ENCODE results near the gene GRIP1. TPM values are rescaled to one million over a fixed set of nuclear protein-coding genes. Genes with fewer than 3 reads are reported as not detected.

GRIP1 gene
- total and polyA plus RNA-seq, 2 donors from 2014 or later = 3.9 to 18.4 TPM

- intact Hi-C loops (cut with DNase I) = no loop called here
- no peak for TF ChIP-seq CTCF (IDR thresholded peaks at IDR 0.05; ENCODE audit: borderline replicate concordance, extremely low read depth, insufficient read depth)
- no peaks in the 10 kb centered on the region for H3K9me3 ChIP-seq (ENCODE audit: control insufficient read depth in 2 of 3, insufficient read depth in 1 of 3, low read length in 3 of 3)
- no peaks in the 10 kb centered on the region for H3K27me3 ChIP-seq (ENCODE audit: control insufficient read depth, insufficient read depth, low read length)
- no peaks in the 10 kb centered on the region for H3K36me3 ChIP-seq (ENCODE audit: control insufficient read depth in 2 of 3, insufficient read depth in 3 of 3, low read length in 3 of 3)
- no peak overlapping the region for H3K27ac ChIP-seq (ENCODE audit: low read depth in 2 of 2, low read length in 2 of 2)
- H3K4me3 ChIP-seq (ENCODE audit: low read length in 3 of 3) = no peak overlapping the region
- H3K4me1 ChIP-seq (ENCODE audit: control insufficient read depth in 2 of 3, insufficient read depth in 2 of 3, low read depth in 1 of 3, low read length in 3 of 3) = no peaks in the 10 kb centered on the region
- FAIRE-seq (no peak), DNase-seq (no peak)
- H3K9ac ChIP-seq (ENCODE audit: low read length in 3 of 3) = no peak overlapping the region
Measured at GRCh38 chr12:66598079-66598478, 80.8 kb downstream of the GRIP1 start.

- H3K4me3 ChIP-seq (ENCODE audit: low read length in 3 of 3) = no peak overlapping the region
- H3K9me3 ChIP-seq (ENCODE audit: control insufficient read depth in 2 of 3, insufficient read depth in 1 of 3, low read length in 3 of 3) = no peaks in the 10 kb centered on the region
- H3K27ac ChIP-seq (ENCODE audit: low read depth in 2 of 2, low read length in 2 of 2) = no peak overlapping the region
- DNase-seq (no peak), FAIRE-seq (no peak)
- no peak overlapping the region for H3K9ac ChIP-seq (ENCODE audit: low read length in 3 of 3)
- H3K27me3 ChIP-seq (ENCODE audit: control insufficient read depth, insufficient read depth, low read length) = no peaks in the 10 kb centered on the region
- no peaks in the 10 kb centered on the region for H3K36me3 ChIP-seq (ENCODE audit: control insufficient read depth in 2 of 3, insufficient read depth in 3 of 3, low read length in 3 of 3)
- no peaks in the 10 kb centered on the region for H3K4me1 ChIP-seq (ENCODE audit: control insufficient read depth in 2 of 3, insufficient read depth in 2 of 3, low read depth in 1 of 3, low read length in 3 of 3)
- intact Hi-C loops (cut with DNase I) = no loop called here
- TF ChIP-seq CTCF (IDR thresholded peaks at IDR 0.05; ENCODE audit: borderline replicate concordance, extremely low read depth, insufficient read depth) = no peak
Measured at GRCh38 chr12:66596199-66596598, 82.7 kb downstream of the GRIP1 start.

- Histone ChIP-seq H3K4me3 (ENCODE audit: low read length in 3 of 3) (no peak overlapping the region), H3K9me3 (ENCODE audit: control insufficient read depth in 2 of 3, insufficient read depth in 1 of 3, low read length in 3 of 3) (no peaks in the 10 kb centered on the region), H3K4me1 (ENCODE audit: control insufficient read depth in 2 of 3, insufficient read depth in 2 of 3, low read depth in 1 of 3, low read length in 3 of 3) (no peaks in the 10 kb centered on the region), H3K27me3 (ENCODE audit: control insufficient read depth, insufficient read depth, low read length) (no peaks in the 10 kb centered on the region), H3K27ac (ENCODE audit: low read depth in 2 of 2, low read length in 2 of 2) (no peak overlapping the region), H3K9ac (ENCODE audit: low read length in 3 of 3) (no peak overlapping the region), H3K36me3 (ENCODE audit: control insufficient read depth in 2 of 3, insufficient read depth in 3 of 3, low read length in 3 of 3) (no peaks in the 10 kb centered on the region)
- no peak for DNase-seq
- intact Hi-C loops (cut with DNase I) = no loop called here
- TF ChIP-seq CTCF (IDR thresholded peaks at IDR 0.05; ENCODE audit: borderline replicate concordance, extremely low read depth, insufficient read depth) = no peak
- FAIRE-seq = no peak
Measured at GRCh38 chr12:66594688-66595087, 84.2 kb downstream of the GRIP1 start.

GRCh38 chr12:66590275-66590985 is 88.4 kb downstream of the GRIP1 start:
- no peak for FAIRE-seq
- intact Hi-C loops (cut with DNase I) = no loop called here
- Histone ChIP-seq H3K4me1 (ENCODE audit: control insufficient read depth in 2 of 3, insufficient read depth in 2 of 3, low read depth in 1 of 3, low read length in 3 of 3) (no peaks in the 10 kb centered on the region), H3K9me3 (ENCODE audit: control insufficient read depth in 2 of 3, insufficient read depth in 1 of 3, low read length in 3 of 3) (no peaks in the 10 kb centered on the region), H3K9ac (ENCODE audit: low read length in 3 of 3) (no peak overlapping the region), H3K27me3 (ENCODE audit: control insufficient read depth, insufficient read depth, low read length) (no peaks in the 10 kb centered on the region), H3K27ac (ENCODE audit: low read depth in 2 of 2, low read length in 2 of 2) (no peak overlapping the region), H3K36me3 (ENCODE audit: control insufficient read depth in 2 of 3, insufficient read depth in 3 of 3, low read length in 3 of 3) (no peaks in the 10 kb centered on the region), H3K4me3 (ENCODE audit: low read length in 3 of 3) (no peak overlapping the region)
- DNase-seq = peak in 1 of 5 donors; percentile 52
- TF ChIP-seq CTCF (IDR thresholded peaks at IDR 0.05; ENCODE audit: borderline replicate concordance, extremely low read depth, insufficient read depth) = no peak
